Heart left ventricle (tissue), 13 donors: ENCODE results near the gene STARD9.

Experiments used
- CTCF ChIP-seq, 12 donors: fragments of 200-600 bp; sonication (generic) in 4 of 12; IDR thresholded peaks; one replicate each; pipeline versions ENCODE4 v1.5.0 to v1.8.0; 2018 to 2022; ENCODE audit warnings: antibody characterized with exemption in 12 of 12, mild to moderate bottlenecking in 5 of 12
- POLR2A ChIP-seq, 2 donors: fragments of 450-650 bp; IDR thresholded peaks; one replicate each; pipeline ENCODE4 v1.6.1; 2017; ENCODE audit warnings: antibody characterized with exemption in 2 of 2, mild to moderate bottlenecking in 2 of 2, moderate library complexity in 2 of 2
- donor health status: ischemic (EF 13 %, LVEDD 7.1; RV severe dilation, severe dysfunction).
- donor health status: DM: no; HTN: yes; CAD: no.
- donor health status: DM: no; HTN: no; CAD: no.
- donor health status: ischemic (EF 25% LVEDD 6.9; RV normal size, moderate dysfunction).
- donor health status: ischemic (EF 25% LVEDD 5.7; RV mildly dilated, moderate dysfunction).
- donor health status: ischemic (EF 35%, LVEDD 5.7; RV mildly dilated, moderate dysfunction).
- donor health status: nonischemic (EF 11% LVEDD 7.7; RV severe dilation, severe dysfunction).
- donor health status: DM: yes; HTN: yes; CAD: no.
- donor health status: PGD.
- donor health status: ischemic (EF 29% LVEDD 5.4; RV normal size, mild dysfunction).
- donor health status: nonischemic (EF 23%, LVEDD 6.1; RV moderate dilation, normal function).

- TF ChIP-seq POLR2A (IDR thresholded peaks at IDR 0.05) (no peak), CTCF (IDR thresholded peaks at IDR 0.05) (no peak)
These were observed 16.7 kb upstream of the STARD9 start for GRCh38 chr15:42558739-42559138.
